ENCODE measurements around the gene EIF2B5.

The EIF2B5 gene

DNA sequence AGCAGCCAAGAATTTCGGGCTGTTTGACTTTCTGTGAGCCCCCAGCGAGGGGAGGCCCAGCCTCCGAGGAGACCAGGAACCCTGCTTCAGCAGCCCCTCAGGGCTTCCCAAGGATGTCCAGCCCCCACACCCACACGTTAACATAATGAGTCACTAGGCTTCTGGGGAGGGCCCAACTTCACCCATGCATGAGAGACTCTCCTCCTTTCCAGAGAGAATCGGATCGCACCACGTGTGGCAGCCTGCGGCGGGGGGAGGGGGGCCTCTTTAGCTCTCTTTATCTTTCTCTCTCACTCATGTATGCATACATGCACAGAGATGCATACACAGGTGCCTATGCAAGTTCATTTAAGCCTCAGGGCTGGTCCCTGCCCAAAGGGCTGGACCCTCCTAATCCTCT lies 36.4 kb downstream of the EIF2B5 start:
- Histone ChIP-seq H3K4me2 (ENCODE audit: low read depth, low read length, poor library complexity, severe bottlenecking) (no peak overlapping the region), H3F3A (ENCODE audit: low read depth) (no peaks in the 10 kb centered on the region), H3K4me1 (ENCODE audit: insufficient read depth, low read length, poor library complexity, severe bottlenecking) (peaks cover 16% of the 10 kb centered on the region)

DNA sequence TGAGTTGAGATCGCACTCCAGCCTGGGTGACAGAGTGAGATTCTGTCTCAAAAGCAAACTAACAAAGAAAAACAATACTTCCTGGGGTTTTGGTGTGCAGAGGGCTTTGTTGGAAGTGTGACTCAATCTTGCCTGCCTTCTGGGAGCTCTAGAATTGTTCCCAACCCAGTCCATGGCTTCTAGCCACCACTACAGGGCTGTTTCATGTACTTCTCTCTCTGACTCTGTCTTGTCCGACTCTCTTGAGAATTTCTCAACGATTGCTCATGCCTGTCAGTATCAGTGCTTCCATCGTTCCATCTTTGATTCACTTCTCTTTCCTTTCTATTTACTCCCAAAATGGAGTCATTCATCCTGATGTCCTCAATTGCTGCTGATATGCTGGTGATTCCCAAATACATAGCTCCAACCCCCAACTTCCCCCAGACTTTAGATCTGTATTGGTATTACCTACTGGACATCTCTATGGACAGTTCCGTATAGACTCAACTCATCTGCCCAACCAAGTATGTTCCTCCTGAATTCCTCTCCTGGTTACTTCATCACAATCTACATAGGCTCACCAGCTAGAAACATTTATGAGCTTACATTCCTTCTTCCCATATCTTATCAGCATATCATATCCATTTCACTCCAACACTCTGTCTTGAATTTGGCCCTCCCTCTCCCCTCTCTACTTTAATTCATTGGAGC lies 37.7 kb downstream of the EIF2B5 start:
- H3K9me3 ChIP-seq (ENCODE audit: insufficient read depth, low read depth, low read length): no peaks in the 10 kb centered on the region
- TF ChIP-seq EZH2phosphoT487 (IDR thresholded peaks at IDR 0.05; ENCODE audit: borderline replicate concordance): no peak
- TF ChIP-seq, protein P1, sequence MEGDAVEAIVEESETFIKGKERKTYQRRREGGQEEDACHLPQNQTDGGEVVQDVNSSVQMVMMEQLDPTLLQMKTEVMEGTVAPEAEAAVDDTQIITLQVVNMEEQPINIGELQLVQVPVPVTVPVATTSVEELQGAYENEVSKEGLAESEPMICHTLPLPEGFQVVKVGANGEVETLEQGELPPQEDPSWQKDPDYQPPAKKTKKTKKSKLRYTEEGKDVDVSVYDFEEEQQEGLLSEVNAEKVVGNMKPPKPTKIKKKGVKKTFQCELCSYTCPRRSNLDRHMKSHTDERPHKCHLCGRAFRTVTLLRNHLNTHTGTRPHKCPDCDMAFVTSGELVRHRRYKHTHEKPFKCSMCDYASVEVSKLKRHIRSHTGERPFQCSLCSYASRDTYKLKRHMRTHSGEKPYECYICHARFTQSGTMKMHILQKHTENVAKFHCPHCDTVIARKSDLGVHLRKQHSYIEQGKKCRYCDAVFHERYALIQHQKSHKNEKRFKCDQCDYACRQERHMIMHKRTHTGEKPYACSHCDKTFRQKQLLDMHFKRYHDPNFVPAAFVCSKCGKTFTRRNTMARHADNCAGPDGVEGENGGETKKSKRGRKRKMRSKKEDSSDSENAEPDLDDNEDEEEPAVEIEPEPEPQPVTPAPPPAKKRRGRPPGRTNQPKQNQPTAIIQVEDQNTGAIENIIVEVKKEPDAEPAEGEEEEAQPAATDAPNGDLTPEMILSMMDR (conservative IDR thresholded peaks at IDR 0.05; ENCODE audit: low read length): no peak
- peaks cover 25% of the 10 kb centered on the region for H3K4me1 ChIP-seq (ENCODE audit: insufficient read depth, low read length, poor library complexity, severe bottlenecking)
- H3K36me3 ChIP-seq (ENCODE audit: insufficient read depth, low read length): peaks cover 41% of the 10 kb centered on the region; the same call in 1 of the 2 replicates
- H3K79me2 ChIP-seq (ENCODE audit: insufficient read depth, low read length): peaks cover 30% of the 10 kb centered on the region
- H3K4me3 ChIP-seq (ENCODE audit: low read length, poor library complexity, severe bottlenecking): no peak overlapping the region
- H3K27me3 ChIP-seq (ENCODE audit: insufficient read depth, low read length, poor library complexity, severe bottlenecking): no peaks in the 10 kb centered on the region
- H3K9ac ChIP-seq (ENCODE audit: low read depth, low read length, poor library complexity, severe bottlenecking): no peak overlapping the region
- H3K9me2 ChIP-seq (replicated peaks; ENCODE audit: low read depth, low read length): no peaks in the 10 kb centered on the region
- H3K4me2 ChIP-seq (ENCODE audit: low read depth, low read length, poor library complexity, severe bottlenecking): no peak overlapping the region
- no peak overlapping the region for H2AFZ ChIP-seq (ENCODE audit: low read length)
- peaks cover 3% of the 10 kb centered on the region for H4K20me1 ChIP-seq (ENCODE audit: insufficient read depth, low read length, poor library complexity, severe bottlenecking)
- no peaks in the 10 kb centered on the region for H3F3A ChIP-seq (ENCODE audit: low read depth)

More for the DNA sequence above, 36.4 kb downstream of the EIF2B5 start:
- no peaks in the 10 kb centered on the region for H3K27me3 ChIP-seq (ENCODE audit: insufficient read depth, low read length, poor library complexity, severe bottlenecking)
- H3K9me3 ChIP-seq (ENCODE audit: insufficient read depth, low read depth, low read length): no peaks in the 10 kb centered on the region
- no peak for TF ChIP-seq EZH2phosphoT487 (IDR thresholded peaks at IDR 0.05; ENCODE audit: borderline replicate concordance)
- TF ChIP-seq, protein P1 (conservative IDR thresholded peaks at IDR 0.05; ENCODE audit: low read length): no peak
- H3K9ac ChIP-seq (ENCODE audit: low read depth, low read length, poor library complexity, severe bottlenecking): no peak overlapping the region
- no peaks in the 10 kb centered on the region for H3K9me2 ChIP-seq (replicated peaks; ENCODE audit: low read depth, low read length)
- peaks cover 18% of the 10 kb centered on the region for H3K79me2 ChIP-seq (ENCODE audit: insufficient read depth, low read length)
- no peak overlapping the region for H3K4me3 ChIP-seq (ENCODE audit: low read length, poor library complexity, severe bottlenecking)
- no peak overlapping the region for H2AFZ ChIP-seq (ENCODE audit: low read length)
- H3K36me3 ChIP-seq (ENCODE audit: insufficient read depth, low read length): peaks cover 47% of the 10 kb centered on the region; the same call in 1 of the 2 replicates
- H4K20me1 ChIP-seq (ENCODE audit: insufficient read depth, low read length, poor library complexity, severe bottlenecking): no peaks in the 10 kb centered on the region

DNA sequence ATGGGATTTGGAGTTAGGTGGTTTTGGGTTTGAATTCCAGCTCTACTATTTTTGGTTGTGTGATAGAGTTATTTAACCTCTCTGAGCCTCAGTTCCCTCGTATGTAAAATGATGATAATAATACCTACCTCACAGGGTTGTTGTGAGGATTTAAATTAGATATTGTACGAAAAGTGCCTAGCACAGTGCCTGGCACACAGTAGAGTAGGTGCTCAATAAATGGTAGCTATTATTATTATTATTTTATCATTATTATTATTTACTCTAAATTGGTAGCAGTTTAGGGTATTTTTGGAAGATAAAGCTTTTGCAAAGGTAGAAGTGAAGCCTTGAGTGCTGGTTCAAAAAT lies 38.2 kb downstream of the EIF2B5 start:
- TF ChIP-seq EZH2phosphoT487 (IDR thresholded peaks at IDR 0.05; ENCODE audit: borderline replicate concordance): no peak
- TF ChIP-seq, protein P1 (conservative IDR thresholded peaks at IDR 0.05; ENCODE audit: low read length): no peak
- H4K20me1 ChIP-seq (ENCODE audit: insufficient read depth, low read length, poor library complexity, severe bottlenecking): peaks cover 6% of the 10 kb centered on the region
- peaks cover 25% of the 10 kb centered on the region for H3K4me1 ChIP-seq (ENCODE audit: insufficient read depth, low read length, poor library complexity, severe bottlenecking)
- H3K4me2 ChIP-seq (ENCODE audit: low read depth, low read length, poor library complexity, severe bottlenecking): no peak overlapping the region
- peaks cover 36% of the 10 kb centered on the region; the same call in 1 of the 2 replicates for H3K36me3 ChIP-seq (ENCODE audit: insufficient read depth, low read length)
- no peak overlapping the region for H3K9ac ChIP-seq (ENCODE audit: low read depth, low read length, poor library complexity, severe bottlenecking)
- H3K9me2 ChIP-seq (replicated peaks; ENCODE audit: low read depth, low read length): no peaks in the 10 kb centered on the region
- H3F3A ChIP-seq (ENCODE audit: low read depth): no peaks in the 10 kb centered on the region
- H3K4me3 ChIP-seq (ENCODE audit: low read length, poor library complexity, severe bottlenecking): no peak overlapping the region
- H2AFZ ChIP-seq (ENCODE audit: low read length): no peak overlapping the region
- peaks cover 36% of the 10 kb centered on the region for H3K79me2 ChIP-seq (ENCODE audit: insufficient read depth, low read length)
- H3K9me3 ChIP-seq (ENCODE audit: insufficient read depth, low read depth, low read length): no peaks in the 10 kb centered on the region
- no peaks in the 10 kb centered on the region for H3K27me3 ChIP-seq (ENCODE audit: insufficient read depth, low read length, poor library complexity, severe bottlenecking)

All from Loucy (cell line).